Vagina (tissue), 2 donors: ENCODE results near the gene CCDC194.

ENCODE experiments used
- POLR2A ChIP-seq, 2 donors: fragments of 450-650 bp; IDR thresholded peaks; one replicate each; pipeline ENCODE4 v1.6.1; 2017; ENCODE audit warnings: antibody characterized with exemption in 2 of 2, mild to moderate bottlenecking in 2 of 2, moderate library complexity in 2 of 2
- POLR2AphosphoS5 ChIP-seq, 2 donors: sonication (generic); formaldehyde crosslinking; IDR thresholded peaks; one replicate each; pipeline ENCODE4 v1.9.0; 2017; ENCODE audit warnings: antibody characterized with exemption in 2 of 2, mild to moderate bottlenecking in 2 of 2, low read depth in 1 of 2; ENCODE audit not compliant: insufficient read depth in 1 of 2
- TF ChIP-seq, protein P1 (sequence below), 3 experiments: fragments of 450-650 bp in 2 of 3; fragments of 200-600 bp in 1 of 3; sonication (generic) in 1 of 3; IDR thresholded peaks; one replicate each; pipeline ENCODE4 v1.5.1; 2017 to 2019; ENCODE audit warnings: antibody characterized with exemption in 3 of 3, mild to moderate bottlenecking in 2 of 3, moderate library complexity in 2 of 3

DNA sequence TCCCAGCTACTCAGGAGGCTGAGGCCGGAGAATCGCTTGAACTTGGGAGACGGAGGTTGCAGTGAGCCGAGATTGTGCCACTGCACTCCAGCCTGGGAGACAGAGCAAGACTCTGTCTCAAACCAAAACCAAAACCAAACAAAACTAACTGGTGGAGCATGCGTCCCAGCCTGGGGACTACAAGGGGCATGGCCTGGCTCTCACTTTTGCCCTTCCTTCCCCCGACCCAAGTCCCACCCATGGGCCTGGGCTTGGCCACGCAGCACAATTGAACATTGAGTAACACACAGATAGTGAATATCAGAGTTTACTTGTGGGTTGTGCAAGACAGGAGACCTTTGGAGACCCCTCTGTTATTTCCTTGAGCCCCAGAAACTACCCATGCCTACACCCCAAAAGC, 41.2 kb upstream of the CCDC194 start:
- TF ChIP-seq, protein P1, sequence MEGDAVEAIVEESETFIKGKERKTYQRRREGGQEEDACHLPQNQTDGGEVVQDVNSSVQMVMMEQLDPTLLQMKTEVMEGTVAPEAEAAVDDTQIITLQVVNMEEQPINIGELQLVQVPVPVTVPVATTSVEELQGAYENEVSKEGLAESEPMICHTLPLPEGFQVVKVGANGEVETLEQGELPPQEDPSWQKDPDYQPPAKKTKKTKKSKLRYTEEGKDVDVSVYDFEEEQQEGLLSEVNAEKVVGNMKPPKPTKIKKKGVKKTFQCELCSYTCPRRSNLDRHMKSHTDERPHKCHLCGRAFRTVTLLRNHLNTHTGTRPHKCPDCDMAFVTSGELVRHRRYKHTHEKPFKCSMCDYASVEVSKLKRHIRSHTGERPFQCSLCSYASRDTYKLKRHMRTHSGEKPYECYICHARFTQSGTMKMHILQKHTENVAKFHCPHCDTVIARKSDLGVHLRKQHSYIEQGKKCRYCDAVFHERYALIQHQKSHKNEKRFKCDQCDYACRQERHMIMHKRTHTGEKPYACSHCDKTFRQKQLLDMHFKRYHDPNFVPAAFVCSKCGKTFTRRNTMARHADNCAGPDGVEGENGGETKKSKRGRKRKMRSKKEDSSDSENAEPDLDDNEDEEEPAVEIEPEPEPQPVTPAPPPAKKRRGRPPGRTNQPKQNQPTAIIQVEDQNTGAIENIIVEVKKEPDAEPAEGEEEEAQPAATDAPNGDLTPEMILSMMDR (IDR thresholded peaks at IDR 0.05), result no peak
- TF ChIP-seq POLR2A (IDR thresholded peaks at IDR 0.05) (no peak), POLR2AphosphoS5 (IDR thresholded peaks at IDR 0.05; ENCODE audit: insufficient read depth in 1 of 2, low read depth in 1 of 2) (no peak)
